Stimulated activated CD4-positive, alpha-beta T cell treated with anti-CD3 and anti-CD28 coated beads, TNF-alpha, amount 100 ng/mL, for 1 hour (primary cell): Measurements from ENCODE around the gene GOT2.
"Not testable (repeated sequence)": the region's sequence is repeated elsewhere in the genome, so short reads cannot be mapped to it uniquely, and the experiment has no call there.

ENCODE experiments used
- DNase-seq, 3 donors: peaks; one replicate each; pipeline ENCODE4 v3.0.0-alpha.2; 2020; ENCODE audit warnings: low read depth in 3 of 3, low spot score in 1 of 3

Gene GOT2

DNA sequence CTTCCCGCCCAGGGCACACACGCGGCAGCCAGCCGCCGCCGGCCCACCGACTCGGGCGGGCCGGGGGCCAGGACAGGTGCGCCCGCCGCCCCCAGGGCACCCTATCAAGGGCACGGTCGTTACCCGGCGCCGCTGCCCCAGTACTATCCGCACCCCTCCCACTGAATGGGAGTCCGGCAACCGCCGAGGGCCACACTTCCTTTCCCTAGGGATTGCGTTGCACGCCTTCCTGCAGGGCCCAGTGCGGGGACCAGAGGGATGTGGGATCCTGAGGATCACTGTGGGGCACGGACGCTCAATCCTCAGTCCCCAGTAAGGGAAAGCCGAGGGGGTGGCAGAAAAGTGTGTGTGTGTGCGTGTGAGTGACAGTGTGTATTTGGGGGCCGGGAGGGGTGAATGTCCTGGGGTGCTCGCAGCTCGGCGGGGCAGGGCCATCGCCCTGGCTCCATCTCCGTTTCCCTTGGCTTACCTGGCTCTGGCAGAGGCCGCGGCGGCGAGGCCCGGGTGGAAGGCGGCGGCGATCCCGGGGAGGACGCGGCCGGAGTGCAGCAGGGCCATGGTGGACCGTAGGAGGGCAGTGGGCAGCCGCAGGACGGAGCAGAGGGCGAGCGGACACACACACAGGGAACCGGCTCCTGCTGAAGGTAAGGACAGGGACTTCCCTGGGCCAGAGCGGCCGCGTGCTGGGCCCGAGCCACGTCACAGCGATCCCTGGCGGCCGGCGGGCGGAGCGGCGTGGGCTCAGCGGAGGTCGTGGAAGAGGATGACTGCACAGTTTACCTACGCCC is at the start of gene GOT2:
Gene GOT2, minus strand, starts transcription at position 646 of the 788 bp plus-strand sequence. Its CDS starts 88 bp downstream, at position 558.
- DNase-seq, result peak; percentile 23 to 76 (median 62)

DNA sequence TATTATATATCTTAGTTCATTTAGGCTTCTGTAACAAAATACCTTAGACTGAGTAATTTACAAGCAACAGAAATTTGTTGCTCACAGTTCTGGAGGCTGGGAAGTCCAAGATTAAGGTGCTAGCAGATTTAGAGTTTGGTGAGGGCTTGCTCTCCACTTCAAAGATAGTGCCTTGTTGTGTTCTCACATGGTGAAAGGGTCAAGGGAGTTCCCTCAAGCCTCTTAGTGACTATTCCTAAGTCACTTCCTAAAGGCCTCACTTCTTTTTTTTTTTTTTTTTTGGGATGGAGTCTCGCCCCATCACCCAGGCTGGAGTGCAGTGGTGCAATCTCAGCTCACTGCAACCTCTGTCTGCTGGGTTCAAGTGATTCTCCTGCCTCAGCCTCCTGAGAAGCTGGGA is 45.2 kb upstream of the GOT2 start:
- not testable (repeated sequence) for DNase-seq

GRCh38 chr16:58773870-58774269 is 39.8 kb upstream of the GOT2 start:
- no peak for DNase-seq

- no peak for DNase-seq
Measured at GRCh38 chr16:58768145-58768544, 34.0 kb upstream of the GOT2 start.

DNA sequence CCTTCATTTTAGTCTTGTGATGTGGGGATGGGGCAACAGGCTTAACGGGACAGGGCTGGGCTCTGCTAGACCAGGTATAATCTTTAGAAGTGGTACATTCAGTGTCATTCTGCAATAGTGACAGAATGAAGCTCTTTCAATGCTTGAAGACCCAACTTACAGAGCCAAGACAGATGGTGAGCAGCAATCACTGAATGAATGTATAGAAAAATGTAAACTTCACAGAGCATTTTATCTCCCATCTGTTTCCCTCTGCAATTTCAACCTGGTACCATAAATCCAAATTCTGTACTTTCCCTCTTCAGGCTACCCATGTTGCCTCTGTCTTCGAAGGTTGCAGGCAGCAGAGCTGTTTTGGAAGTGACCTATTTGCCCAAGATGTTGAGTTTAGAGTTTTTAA is 33.5 kb upstream of the GOT2 start:
- DNase-seq, result no peak

DNA sequence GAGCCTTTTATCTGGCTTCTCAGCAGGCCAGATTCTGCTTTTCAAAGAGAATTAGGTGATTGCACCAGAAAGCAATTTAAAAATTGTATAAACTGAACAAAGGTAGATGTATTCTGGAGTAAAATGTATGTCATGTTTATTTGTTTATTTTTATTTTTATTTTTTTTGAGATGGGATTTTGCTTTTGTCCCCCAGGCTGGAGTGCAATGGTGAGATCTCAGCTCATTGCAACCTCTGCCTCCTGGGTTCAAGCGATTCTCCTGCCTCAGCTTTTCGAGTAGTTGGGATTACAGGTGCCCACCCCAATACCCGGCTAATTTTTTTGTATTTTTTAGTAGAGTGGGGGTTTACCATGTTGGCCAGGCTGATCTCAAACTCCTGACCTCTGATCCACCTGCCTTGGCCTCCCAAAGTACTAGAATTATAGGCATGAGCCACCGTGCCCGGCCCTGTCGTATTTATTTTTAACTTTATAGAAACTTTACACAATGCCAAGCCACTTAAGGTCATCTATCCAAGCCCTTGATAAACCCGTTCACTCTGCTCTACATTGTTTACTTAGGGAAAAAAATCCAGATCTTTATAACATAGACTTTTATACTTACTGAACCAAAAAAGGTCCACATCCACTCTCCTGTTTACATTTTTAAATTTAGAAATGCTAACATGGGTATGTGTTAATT is 22.7 kb upstream of the GOT2 start:
- no peak for DNase-seq

- DNase-seq, result peak; percentile 59 to 61 (median 60)
Measured at GRCh38 chr16:58755989-58756649, 22.0 kb upstream of the GOT2 start.

DNA sequence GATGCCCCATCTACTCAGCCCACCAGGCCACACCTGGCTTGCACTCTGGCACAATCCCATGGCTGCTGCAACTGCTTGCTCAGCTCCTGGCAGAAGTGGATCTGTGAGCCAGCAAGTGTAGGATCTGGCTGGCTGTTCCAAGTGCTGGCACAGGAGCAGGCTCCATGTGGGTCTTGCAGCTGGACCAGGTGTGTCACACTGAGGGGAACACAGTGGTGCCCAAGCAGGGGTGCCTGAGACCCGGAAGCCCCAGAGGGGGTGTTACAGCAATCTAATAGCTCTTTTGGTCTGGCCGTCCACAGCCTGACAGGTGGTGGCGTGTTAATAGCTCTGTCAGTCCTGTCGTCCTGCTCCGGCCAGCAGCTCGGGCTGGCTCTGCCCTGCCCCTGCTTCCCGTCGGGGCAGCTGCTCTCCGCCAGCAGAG is 19.6 kb upstream of the GOT2 start:
- no peak for DNase-seq

DNA sequence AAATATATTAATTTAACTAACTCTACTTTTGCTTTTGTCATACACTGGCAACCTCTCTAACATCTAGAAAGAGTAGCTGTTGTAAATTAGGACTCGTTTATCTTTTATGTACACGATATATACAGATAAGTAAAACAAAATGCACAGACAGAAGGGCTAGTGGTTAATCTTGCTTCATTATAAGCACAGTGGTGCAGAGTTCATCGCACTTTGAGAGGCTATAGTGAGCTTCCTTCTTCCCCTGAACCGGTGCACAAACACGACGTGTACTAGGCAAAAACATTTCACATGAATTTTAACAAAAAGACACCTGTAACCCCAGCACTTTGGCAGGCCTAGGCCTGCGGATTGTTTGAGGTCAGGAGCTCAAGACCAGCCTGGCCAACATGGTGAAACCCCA is 10.4 kb upstream of the GOT2 start:
- DNase-seq, result no peak

- DNase-seq, result no peak
Measured at GRCh38 chr16:58741976-58742375, 7.9 kb upstream of the GOT2 start.

GRCh38 chr16:58741166-58741565 is 7.0 kb upstream of the GOT2 start:
- no peak for DNase-seq

GRCh38 chr16:58738672-58739296 is 4.7 kb upstream of the GOT2 start:
- no peak for DNase-seq

GRCh38 chr16:58736341-58736740 is 2.2 kb upstream of the GOT2 start:
- DNase-seq, result not testable (repeated sequence)

DNA sequence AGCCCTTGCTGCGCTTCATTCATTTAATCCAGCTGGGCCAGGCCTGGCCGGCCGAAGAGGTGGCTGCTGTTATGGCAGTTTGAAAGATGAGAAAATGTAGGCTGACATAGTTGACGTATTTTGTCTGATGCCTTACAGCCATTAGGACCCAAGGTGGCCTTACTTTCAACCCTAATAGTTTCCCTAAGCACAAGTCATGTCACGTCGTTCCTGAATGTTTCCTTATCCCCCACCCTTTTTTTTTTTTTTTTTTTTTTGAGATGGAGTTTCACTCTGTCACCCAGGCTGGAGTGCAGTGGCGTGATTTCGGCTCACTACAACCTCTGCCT is 307 bp upstream of the GOT2 start:
- DNase-seq, result no peak

GRCh38 chr16:58733248-58733670 is 857 bp downstream of the GOT2 start:
- no peak for DNase-seq

DNA sequence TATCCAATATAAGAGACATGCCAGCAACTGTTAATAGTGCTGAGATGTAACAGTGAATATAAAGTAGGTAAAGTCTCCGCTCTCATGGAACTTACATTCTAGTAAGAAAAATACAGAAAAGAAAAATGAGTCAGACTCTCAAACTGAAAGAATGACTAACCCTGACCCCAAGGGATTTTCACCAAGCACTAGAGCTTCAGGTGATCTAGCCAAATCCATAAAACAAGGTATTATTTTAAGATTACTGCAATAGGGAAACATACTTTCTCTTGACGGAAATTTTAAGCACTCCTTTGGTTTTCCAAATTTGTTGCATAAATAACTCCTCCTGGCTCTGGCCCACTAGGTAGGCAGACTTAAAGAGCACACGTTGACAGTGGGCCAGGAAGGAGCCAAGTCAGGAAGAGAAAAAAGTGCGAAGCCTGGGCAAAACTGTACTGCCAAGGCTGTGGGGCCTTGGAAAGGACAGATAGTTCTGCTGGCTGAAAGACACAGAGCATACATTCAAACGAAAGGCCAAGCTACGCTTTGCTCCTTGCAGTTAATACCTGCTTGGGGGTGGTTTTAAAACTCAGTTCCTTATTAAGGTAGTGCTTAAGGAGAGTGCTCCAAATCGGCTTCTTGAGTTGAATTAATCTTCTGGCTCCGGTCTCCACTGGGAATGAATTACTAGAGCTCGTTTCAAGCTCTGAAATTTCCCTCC is 1.4 kb downstream of the GOT2 start:
- no peak for DNase-seq

GRCh38 chr16:58730724-58731370 is 3.3 kb downstream of the GOT2 start:
- no peak for DNase-seq

- no peak for DNase-seq
Measured at GRCh38 chr16:58727796-58728568, 6.1 kb downstream of the GOT2 start.

GRCh38 chr16:58727028-58727781 is 6.9 kb downstream of the GOT2 start:
- no peak for DNase-seq
